ENCODE data around the gene LATS1.

LATS1 gene

GRCh38 chr6:149657441-149657840 lies 60.5 kb downstream of the LATS1 start:
- Histone ChIP-seq H3K4me3 (ENCODE audit: low read depth, low read length) (no peak overlapping the region), H3K36me3 (ENCODE audit: control insufficient read depth, insufficient read depth, low read length) (peaks cover 35% of the 10 kb centered on the region), H3K4me1 (ENCODE audit: control insufficient read depth, insufficient read depth, low read length) (no peaks in the 10 kb centered on the region), H3K9ac (ENCODE audit: low read depth, low read length) (no peak overlapping the region), H3K9me3 (ENCODE audit: control insufficient read depth, insufficient read depth, low read length) (no peaks in the 10 kb centered on the region), H3K27me3 (ENCODE audit: control insufficient read depth, insufficient read depth, low read length) (no peaks in the 10 kb centered on the region), H3K27ac (ENCODE audit: low read depth, low read length) (no peak overlapping the region)

GRCh38 chr6:149651056-149651455 lies 66.8 kb downstream of the LATS1 start:
- no peaks in the 10 kb centered on the region for H3K36me3 ChIP-seq (ENCODE audit: control insufficient read depth, insufficient read depth, low read length)
- H3K4me3 ChIP-seq (ENCODE audit: low read depth, low read length): no peak overlapping the region
- H3K4me1 ChIP-seq (ENCODE audit: control insufficient read depth, insufficient read depth, low read length): peaks cover 6% of the 10 kb centered on the region; the same call in 1 of the 2 replicates
- no peaks in the 10 kb centered on the region for H3K9me3 ChIP-seq (ENCODE audit: control insufficient read depth, insufficient read depth, low read length)
- H3K9ac ChIP-seq (ENCODE audit: low read depth, low read length): no peak overlapping the region
- no peaks in the 10 kb centered on the region for H3K27me3 ChIP-seq (ENCODE audit: control insufficient read depth, insufficient read depth, low read length)
- H3K27ac ChIP-seq (ENCODE audit: low read depth, low read length): no peak overlapping the region

GRCh38 chr6:149648148-149649145 lies 69.5 kb downstream of the LATS1 start, which contains the start of gene KATNA1:
TSS of gene KATNA1 (minus strand) at chr6:149648714. CDS start at chr6:149638547, 10,167 bp downstream.
- Histone ChIP-seq H3K27ac (ENCODE audit: low read depth, low read length) (peak within 1 kb of the TSS; percentile 72), H3K9ac (ENCODE audit: low read depth, low read length) (peak within 1 kb of the TSS; percentile 56), H3K27me3 (ENCODE audit: control insufficient read depth, insufficient read depth, low read length) (no peaks in the 10 kb centered on the region), H3K4me3 (ENCODE audit: low read depth, low read length) (peak within 1 kb of the TSS; percentile 87), H3K36me3 (ENCODE audit: control insufficient read depth, insufficient read depth, low read length) (no peaks in the 10 kb centered on the region), H3K9me3 (ENCODE audit: control insufficient read depth, insufficient read depth, low read length) (no peaks in the 10 kb centered on the region), H3K4me1 (ENCODE audit: control insufficient read depth, insufficient read depth, low read length) (peaks cover 6% of the 10 kb centered on the region; the same call in 1 of the 2 replicates)

GRCh38 chr6:149646599-149646998 lies 71.3 kb downstream of the LATS1 start:
- Histone ChIP-seq H3K4me1 (ENCODE audit: control insufficient read depth, insufficient read depth, low read length) (peaks cover 6% of the 10 kb centered on the region; the same call in 1 of the 2 replicates), H3K4me3 (ENCODE audit: low read depth, low read length) (peak overlapping the region; percentile 87), H3K27ac (ENCODE audit: low read depth, low read length) (no peak overlapping the region), H3K36me3 (ENCODE audit: control insufficient read depth, insufficient read depth, low read length) (no peaks in the 10 kb centered on the region), H3K9ac (ENCODE audit: low read depth, low read length) (0 out of 2 replicates have a peak overlapping the region, but pooled peaks have one; percentile 41), H3K9me3 (ENCODE audit: control insufficient read depth, insufficient read depth, low read length) (no peaks in the 10 kb centered on the region), H3K27me3 (ENCODE audit: control insufficient read depth, insufficient read depth, low read length) (no peaks in the 10 kb centered on the region)

GRCh38 chr6:149642829-149643580 lies 74.9 kb downstream of the LATS1 start:
- H3K4me1 ChIP-seq (ENCODE audit: control insufficient read depth, insufficient read depth, low read length): peaks cover 6% of the 10 kb centered on the region; the same call in 1 of the 2 replicates
- no peaks in the 10 kb centered on the region for H3K27me3 ChIP-seq (ENCODE audit: control insufficient read depth, insufficient read depth, low read length)
- no peaks in the 10 kb centered on the region for H3K36me3 ChIP-seq (ENCODE audit: control insufficient read depth, insufficient read depth, low read length)
- H3K9ac ChIP-seq (ENCODE audit: low read depth, low read length): no peak overlapping the region
- no peak overlapping the region for H3K4me3 ChIP-seq (ENCODE audit: low read depth, low read length)
- H3K27ac ChIP-seq (ENCODE audit: low read depth, low read length): no peak overlapping the region
- H3K9me3 ChIP-seq (ENCODE audit: control insufficient read depth, insufficient read depth, low read length): no peaks in the 10 kb centered on the region

GRCh38 chr6:149636124-149636523 lies 81.8 kb downstream of the LATS1 start:
- no peak overlapping the region for H3K4me3 ChIP-seq (ENCODE audit: low read depth, low read length)
- no peaks in the 10 kb centered on the region for H3K4me1 ChIP-seq (ENCODE audit: control insufficient read depth, insufficient read depth, low read length)
- no peaks in the 10 kb centered on the region for H3K27me3 ChIP-seq (ENCODE audit: control insufficient read depth, insufficient read depth, low read length)
- H3K9ac ChIP-seq (ENCODE audit: low read depth, low read length): no peak overlapping the region
- H3K36me3 ChIP-seq (ENCODE audit: control insufficient read depth, insufficient read depth, low read length): peaks cover 16% of the 10 kb centered on the region
- H3K9me3 ChIP-seq (ENCODE audit: control insufficient read depth, insufficient read depth, low read length): no peaks in the 10 kb centered on the region
- H3K27ac ChIP-seq (ENCODE audit: low read depth, low read length): no peak overlapping the region

GRCh38 chr6:149634315-149634714 lies 83.6 kb downstream of the LATS1 start:
- H3K36me3 ChIP-seq (ENCODE audit: control insufficient read depth, insufficient read depth, low read length): peaks cover 24% of the 10 kb centered on the region

GRCh38 chr6:149628875-149629510 lies 88.9 kb downstream of the LATS1 start:
- Histone ChIP-seq H3K9me3 (ENCODE audit: control insufficient read depth, insufficient read depth, low read length) (no peaks in the 10 kb centered on the region), H3K9ac (ENCODE audit: low read depth, low read length) (no peak overlapping the region), H3K27me3 (ENCODE audit: control insufficient read depth, insufficient read depth, low read length) (no peaks in the 10 kb centered on the region), H3K4me1 (ENCODE audit: control insufficient read depth, insufficient read depth, low read length) (no peaks in the 10 kb centered on the region), H3K27ac (ENCODE audit: low read depth, low read length) (no peak overlapping the region), H3K4me3 (ENCODE audit: low read depth, low read length) (no peak overlapping the region), H3K36me3 (ENCODE audit: control insufficient read depth, insufficient read depth, low read length) (peaks cover 27% of the 10 kb centered on the region)

More at GRCh38 chr6:149634315-149634714, 83.6 kb downstream of the LATS1 start:
- Histone ChIP-seq H3K4me3 (ENCODE audit: low read depth, low read length) (no peak overlapping the region), H3K27me3 (ENCODE audit: control insufficient read depth, insufficient read depth, low read length) (no peaks in the 10 kb centered on the region), H3K9me3 (ENCODE audit: control insufficient read depth, insufficient read depth, low read length) (no peaks in the 10 kb centered on the region), H3K4me1 (ENCODE audit: control insufficient read depth, insufficient read depth, low read length) (no peaks in the 10 kb centered on the region), H3K27ac (ENCODE audit: low read depth, low read length) (no peak overlapping the region), H3K9ac (ENCODE audit: low read depth, low read length) (no peak overlapping the region)

- no peaks in the 10 kb centered on the region for H3K4me1 ChIP-seq (ENCODE audit: control insufficient read depth, insufficient read depth, low read length)
- H3K36me3 ChIP-seq (ENCODE audit: control insufficient read depth, insufficient read depth, low read length): peaks cover 32% of the 10 kb centered on the region
- no peak overlapping the region for H3K27ac ChIP-seq (ENCODE audit: low read depth, low read length)
- no peak overlapping the region for H3K9ac ChIP-seq (ENCODE audit: low read depth, low read length)
- H3K9me3 ChIP-seq (ENCODE audit: control insufficient read depth, insufficient read depth, low read length): no peaks in the 10 kb centered on the region
- no peak overlapping the region for H3K4me3 ChIP-seq (ENCODE audit: low read depth, low read length)
- no peaks in the 10 kb centered on the region for H3K27me3 ChIP-seq (ENCODE audit: control insufficient read depth, insufficient read depth, low read length)
Measured at GRCh38 chr6:149627672-149628071, 90.2 kb downstream of the LATS1 start.

GRCh38 chr6:149615805-149616204 lies 102.1 kb downstream of the LATS1 start:
- Histone ChIP-seq H3K9me3 (ENCODE audit: control insufficient read depth, insufficient read depth, low read length) (no peaks in the 10 kb centered on the region), H3K9ac (ENCODE audit: low read depth, low read length) (no peak overlapping the region), H3K4me3 (ENCODE audit: low read depth, low read length) (no peak overlapping the region), H3K36me3 (ENCODE audit: control insufficient read depth, insufficient read depth, low read length) (peaks cover 9% of the 10 kb centered on the region; the same call in 1 of the 2 replicates), H3K27me3 (ENCODE audit: control insufficient read depth, insufficient read depth, low read length) (no peaks in the 10 kb centered on the region), H3K4me1 (ENCODE audit: control insufficient read depth, insufficient read depth, low read length) (no peaks in the 10 kb centered on the region), H3K27ac (ENCODE audit: low read depth, low read length) (no peak overlapping the region)

All from HUES48 (cell line).